Fibroblast of pulmonary artery (primary cell): ENCODE results near the gene DCD.
A peak's percentile ranks its signal among the peaks of the same experiment; 100 is the strongest.

Experiments
- DNase-seq: peaks from one replicate; pipeline ENCODE4 v3.0.0-alpha.2; 2010; ENCODE audit warnings: low read depth
- H3K4me3 ChIP-seq: replicated peaks from 2 replicates; pipeline ENCODE4 v1.5.1; 2011; ENCODE audit warnings: low read depth, mild to moderate bottlenecking, control low read depth, low read length, moderate library complexity
- CTCF ChIP-seq: IDR thresholded peaks from 2 replicates; pipeline ENCODE4 v1.5.1; 2011; ENCODE audit warnings: mild to moderate bottlenecking, control low read depth, low read length, inconsistent platforms; ENCODE audit errors: missing control alignments

The DCD gene

DNA sequence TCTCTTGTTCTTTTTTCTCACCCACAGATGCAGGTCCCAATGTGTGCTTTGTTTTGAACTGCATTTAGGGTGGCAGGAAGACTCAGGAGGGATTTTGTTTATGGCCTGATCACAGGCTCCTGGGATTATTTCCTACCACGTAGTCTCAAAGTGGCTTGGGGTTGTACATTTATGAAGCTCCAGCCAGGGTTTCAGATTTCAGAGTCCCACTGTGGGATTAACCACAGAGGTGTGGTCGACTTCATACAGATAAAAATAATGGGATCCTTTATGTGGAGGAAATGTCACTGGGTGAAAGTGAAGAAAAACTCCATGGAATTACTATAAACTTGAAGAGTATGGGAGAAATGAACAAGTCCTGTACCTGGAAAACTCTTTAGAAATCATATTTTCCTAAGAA is 45.5 kb downstream of the DCD start:
- DNase-seq: no peak
- TF ChIP-seq CTCF: no peak
- H3K4me3 ChIP-seq: no peak overlapping the region

GRCh38 chr12:54601841-54602240 is 46.3 kb downstream of the DCD start:
- no peak for DNase-seq
- no peak overlapping the region for H3K4me3 ChIP-seq
- no peak for TF ChIP-seq CTCF

GRCh38 chr12:54598970-54599369 is 49.2 kb downstream of the DCD start:
- no peak for DNase-seq
- no peak for TF ChIP-seq CTCF
- no peak overlapping the region for H3K4me3 ChIP-seq

- H3K4me3 ChIP-seq: no peak overlapping the region
- TF ChIP-seq CTCF: peak; percentile 95
- DNase-seq: peak; percentile 73
Observed at GRCh38 chr12:54596526-54596946, 51.6 kb downstream of the DCD start.

DNA sequence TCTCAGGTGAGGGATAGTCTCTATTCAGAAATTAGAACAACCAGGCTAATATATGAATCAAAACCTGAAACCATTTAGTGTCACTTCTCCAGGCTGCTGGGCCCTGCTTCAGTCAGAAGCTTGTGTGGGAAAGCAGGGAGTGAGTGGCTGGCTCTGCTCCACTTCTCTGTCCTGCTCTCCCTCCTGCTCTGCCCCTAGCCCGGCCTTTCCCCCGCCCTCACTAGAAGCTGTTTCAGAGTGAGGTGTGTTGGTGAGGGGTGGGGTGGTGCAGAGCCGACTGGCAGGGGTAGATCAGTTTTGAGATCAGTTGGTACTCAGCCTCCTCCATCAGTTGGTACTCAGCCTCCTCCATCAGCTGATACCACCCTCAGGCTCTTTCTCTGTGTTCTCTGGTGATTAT is 52.7 kb downstream of the DCD start:
- no peak for TF ChIP-seq CTCF
- no peak for DNase-seq
- H3K4me3 ChIP-seq: no peak overlapping the region
